COLO668 (cell line): ENCODE data around the gene FERMT2.
"Not testable (repeated sequence)": the region's sequence is repeated elsewhere in the genome, so short reads cannot be mapped to it uniquely, and the experiment has no call there.

Source experiments
- DNase-seq: peaks from one replicate; lab custom pipeline; 2025; ENCODE audit not compliant: unreplicated experiment; lab: John Stamatoyannopoulos, UW

The FERMT2 gene

DNA sequence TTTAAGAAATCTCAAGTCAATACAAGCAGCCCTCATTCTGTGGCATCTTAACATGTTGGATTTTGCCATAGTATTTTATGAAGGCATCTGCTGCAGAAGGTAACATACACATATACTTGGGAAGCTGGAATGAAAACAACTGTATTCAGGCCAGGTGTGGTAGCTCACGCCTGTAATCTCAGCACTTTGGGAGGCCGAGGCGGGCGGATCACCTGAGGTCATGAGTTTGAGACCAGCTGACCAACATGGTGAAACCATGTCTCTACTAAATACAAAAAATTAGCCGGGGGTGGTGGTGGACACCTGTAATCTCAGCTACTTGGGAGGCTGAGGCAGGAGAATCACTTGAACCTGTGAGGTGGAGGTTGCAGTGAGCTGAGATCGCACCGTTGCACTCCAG, 86.0 kb downstream of the FERMT2 start:
- DNase-seq: not testable (repeated sequence)

DNA sequence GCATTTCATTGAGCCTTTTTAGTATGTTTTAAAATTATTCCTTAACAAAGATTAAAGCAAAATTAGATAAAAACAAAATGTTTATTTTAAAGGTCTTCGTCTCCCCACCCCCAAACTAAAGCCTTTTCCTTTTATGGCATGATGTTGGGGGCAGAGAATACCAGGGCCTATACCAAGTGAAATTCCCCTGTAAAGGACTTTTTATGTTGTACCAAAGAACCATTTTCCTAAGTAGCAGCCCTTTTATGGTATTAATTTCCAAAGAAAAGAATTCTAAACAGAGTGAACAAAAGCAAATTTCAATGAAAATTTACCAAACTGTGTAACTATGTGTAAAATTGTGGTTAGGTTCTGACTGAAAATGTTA, 87.5 kb downstream of the FERMT2 start:
- DNase-seq: no peak

DNA sequence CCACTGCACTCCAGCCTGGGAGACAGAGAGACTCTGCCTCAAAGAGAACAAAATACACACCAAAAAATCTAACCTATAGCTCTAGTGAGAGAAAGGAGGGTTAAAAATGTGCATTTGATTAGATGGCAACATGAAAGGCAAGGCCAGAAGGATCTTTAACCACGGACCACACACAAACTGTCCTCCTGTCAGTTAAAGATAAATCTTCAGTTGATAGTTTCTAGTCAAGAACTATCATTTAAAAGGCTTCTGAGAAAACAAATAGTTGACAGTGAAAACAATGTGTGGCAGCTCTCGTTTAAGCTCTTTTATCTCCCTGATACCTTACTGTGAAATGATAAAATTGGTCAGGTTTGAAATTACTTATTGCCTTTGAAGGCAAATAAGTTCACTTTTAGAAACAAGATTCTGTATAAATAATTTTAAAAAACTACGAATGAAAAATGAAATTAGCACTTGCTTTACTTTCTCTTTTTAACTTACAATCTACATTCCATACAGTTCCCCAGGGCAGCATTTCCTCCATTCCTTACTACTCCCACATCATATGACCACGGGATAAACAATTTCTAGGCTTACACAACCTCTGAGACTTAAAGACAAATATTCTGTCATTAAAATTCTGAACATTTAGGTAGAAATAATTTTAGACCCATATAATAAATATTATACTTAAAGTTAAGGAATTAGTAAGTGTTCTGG, 88.1 kb downstream of the FERMT2 start:
- DNase-seq: no peak

DNA sequence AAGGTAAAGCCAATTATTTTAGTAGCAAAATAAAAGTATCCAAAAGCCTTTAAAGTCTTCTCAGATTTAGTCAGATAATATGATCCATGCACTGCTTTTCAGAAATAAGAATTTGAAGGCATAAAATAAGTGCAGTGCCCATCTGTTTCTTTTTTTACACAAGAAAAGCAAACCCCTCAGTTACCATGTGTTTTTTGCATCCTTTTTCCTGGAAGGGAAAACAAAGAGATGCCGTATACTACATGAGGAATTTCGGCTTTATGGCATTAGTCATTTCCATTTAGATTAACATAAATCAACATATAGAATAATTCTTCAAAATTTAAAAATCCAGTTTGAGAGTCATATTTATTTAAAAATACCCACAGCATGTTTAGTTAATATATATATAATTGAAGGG, 89.4 kb downstream of the FERMT2 start:
- no peak for DNase-seq

DNA sequence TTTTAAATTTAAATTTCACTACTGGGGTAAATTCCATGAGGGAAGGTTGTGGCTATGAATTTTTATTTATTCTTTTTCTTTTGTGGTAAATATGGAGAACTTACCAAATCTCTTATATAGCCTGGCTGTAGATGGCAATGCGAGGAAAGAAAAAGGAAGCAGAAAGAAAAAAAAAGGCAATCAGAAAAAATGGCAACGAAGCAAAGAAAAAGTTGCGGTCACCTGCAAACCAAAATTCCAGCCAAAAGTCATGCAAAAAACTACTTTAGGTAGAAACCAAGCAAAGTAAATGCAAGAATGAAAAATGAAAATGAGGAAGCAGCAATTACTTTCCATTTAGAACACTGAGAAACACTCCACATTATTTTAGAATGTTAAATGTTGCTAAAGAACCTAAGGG, 89.9 kb downstream of the FERMT2 start:
- no peak for DNase-seq

DNA sequence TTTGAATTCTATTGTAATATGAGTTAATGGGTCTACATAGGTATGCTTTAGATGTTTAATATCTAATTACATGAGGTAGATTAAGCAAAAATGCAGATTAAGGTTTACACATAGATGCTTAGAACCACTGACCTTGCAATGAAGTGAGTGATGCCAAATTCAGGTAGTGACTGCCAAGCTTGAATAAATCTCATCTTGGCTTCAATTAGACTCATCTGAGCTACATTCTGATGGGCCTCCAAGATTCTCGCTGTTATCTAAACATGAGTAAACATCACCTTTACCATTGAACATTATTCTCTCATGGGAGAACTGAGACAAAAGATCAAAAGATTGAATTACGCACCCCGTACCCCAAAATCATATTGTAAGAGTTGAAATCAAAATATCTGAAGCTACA, 90.6 kb downstream of the FERMT2 start:
- DNase-seq: no peak

DNA sequence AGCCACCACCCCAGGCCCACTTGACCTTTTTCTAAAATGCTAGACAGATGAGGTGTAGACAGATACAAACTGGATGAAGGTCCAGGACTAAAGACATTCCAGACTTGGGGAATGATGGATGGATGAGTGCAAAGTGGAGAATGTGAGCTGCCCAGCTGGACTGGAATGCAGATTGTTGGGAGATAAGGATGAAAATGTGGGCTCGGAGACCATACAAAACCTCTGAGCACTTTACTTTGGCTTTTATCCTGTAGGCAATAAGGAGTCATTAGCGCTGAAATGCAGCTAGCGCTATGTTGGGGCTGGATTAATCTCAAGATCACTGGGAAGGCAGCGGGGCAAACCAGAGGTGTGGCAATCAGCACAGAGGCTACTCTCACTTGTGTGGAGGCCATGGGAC, 94.7 kb downstream of the FERMT2 start:
- DNase-seq: no peak

DNA sequence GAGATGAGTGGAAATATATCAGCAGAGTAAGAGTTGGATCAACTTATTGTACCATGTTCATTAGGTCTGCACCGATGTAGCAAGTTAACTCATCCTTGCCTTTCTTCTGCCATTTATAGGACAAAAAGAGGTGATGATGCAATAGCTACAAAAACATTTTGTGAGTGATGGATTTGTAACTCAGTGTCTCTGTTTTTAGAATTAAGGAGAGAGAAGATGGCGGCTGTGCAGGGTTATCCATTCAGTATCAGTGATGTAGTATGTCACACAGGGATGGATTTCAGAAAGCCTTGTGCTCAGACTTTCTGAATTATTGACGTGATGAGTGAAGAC, 97.4 kb downstream of the FERMT2 start:
- DNase-seq: no peak

DNA sequence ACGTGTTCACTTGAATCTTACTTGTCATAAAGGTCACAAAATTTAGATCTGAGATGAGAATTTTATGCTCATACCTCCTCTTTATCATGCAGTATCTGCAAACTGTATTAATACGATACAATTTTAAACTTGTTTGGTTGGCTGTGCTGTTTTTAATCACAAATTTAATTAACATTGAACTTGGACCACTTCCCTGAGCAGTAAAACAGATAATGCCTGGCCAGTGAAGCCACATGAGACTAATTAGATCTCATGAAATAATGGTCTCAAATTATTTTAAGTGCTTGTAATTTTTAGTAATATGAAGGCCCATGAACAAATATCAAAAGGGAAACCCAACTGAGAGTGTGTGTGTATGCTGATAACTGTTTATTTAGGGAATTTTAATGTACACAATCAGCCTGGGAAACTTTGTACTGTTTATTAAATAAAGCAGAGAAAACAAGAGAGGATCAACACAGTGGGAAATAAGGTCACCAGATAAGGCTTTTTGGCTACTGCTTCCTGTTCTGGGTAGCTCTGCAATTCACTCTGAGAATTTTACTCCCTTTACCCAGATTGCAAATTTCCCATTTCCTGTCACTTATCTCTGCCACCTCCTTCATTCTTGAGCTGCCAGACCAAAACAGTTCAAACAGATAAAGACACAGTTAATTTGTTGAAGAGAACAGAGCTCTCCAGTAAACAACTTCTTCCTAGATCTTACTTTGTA, 97.9 kb downstream of the FERMT2 start:
- DNase-seq: no peak

DNA sequence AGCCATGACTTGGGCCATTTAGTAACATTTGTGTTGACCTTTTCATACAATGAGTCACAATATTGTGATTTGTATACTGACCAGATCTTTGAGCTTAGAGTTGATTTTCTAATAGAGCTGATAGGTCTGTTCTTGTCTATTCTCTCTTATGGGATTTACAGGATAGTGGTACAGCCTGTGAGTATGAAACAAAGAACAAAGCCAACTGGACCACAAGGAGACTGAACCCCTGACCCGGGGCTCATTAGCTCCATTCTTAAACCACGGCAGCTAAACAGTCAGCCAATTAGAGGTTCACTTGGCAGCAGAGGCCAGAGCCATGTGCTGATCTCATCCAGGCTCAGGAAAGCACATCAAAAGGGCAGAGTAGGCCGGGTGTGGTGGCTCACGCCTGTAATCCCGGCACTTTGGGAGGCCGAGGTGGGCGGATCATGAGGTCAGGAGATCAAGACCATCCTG, 100.4 kb downstream of the FERMT2 start:
- no peak for DNase-seq

DNA sequence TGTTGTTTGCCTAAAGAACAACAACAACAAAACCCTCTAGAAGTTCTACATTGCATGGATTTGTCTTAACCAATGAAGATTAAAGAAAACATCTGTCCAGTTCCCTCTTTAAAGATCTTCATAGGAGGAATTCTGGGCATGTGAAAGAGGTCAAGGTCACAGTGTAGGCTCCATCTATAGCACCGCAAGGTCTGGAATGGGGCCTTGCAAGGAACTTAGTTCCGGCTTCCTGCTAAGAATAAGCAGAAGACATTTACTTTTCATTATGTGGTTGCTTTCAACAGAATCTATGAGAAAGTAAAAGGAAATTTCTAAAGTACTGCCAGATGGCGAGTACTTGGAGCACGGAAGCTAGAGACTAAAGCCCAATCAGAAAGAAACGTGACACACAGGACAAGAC, 102.2 kb downstream of the FERMT2 start:
- DNase-seq: no peak

DNA sequence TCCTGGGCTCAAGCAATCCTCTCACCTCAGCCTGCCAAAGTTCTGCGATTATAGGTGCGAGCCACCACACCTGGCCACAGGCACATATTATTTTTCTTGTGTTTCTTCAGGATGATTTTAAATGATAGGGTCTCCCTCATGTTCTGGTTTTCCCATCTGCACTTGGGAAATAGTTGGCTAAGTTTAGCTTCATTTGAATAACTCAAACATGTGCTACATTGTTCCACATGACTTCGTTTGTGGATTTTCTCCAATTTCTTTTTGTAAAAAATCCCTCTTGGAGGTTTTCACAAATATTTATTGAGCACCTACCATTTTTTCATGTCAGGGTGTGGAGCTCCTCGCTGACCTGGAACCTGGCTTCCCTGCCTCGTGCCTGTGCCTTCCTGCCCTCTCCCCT, 104.3 kb downstream of the FERMT2 start:
- DNase-seq: no peak

DNA sequence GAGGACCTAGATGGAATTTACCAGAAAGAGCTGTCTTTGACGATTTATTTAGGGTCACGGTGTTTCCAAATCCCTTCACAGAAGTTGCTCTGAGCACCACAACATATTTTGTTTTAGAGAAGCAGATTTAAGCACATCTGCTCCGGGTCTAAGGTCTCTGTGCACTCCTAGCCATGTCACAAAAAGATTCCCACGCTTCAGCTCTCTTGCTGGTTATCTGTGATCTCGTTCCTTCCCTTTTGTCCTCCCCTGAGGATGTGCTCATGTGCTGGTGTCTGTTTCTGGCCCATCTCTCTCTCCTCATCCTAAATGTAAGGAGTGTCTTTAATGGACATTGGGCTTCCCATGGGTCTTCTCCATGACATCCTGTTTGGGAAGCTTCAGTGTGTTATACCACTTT, 105.8 kb downstream of the FERMT2 start:
- DNase-seq: no peak

DNA sequence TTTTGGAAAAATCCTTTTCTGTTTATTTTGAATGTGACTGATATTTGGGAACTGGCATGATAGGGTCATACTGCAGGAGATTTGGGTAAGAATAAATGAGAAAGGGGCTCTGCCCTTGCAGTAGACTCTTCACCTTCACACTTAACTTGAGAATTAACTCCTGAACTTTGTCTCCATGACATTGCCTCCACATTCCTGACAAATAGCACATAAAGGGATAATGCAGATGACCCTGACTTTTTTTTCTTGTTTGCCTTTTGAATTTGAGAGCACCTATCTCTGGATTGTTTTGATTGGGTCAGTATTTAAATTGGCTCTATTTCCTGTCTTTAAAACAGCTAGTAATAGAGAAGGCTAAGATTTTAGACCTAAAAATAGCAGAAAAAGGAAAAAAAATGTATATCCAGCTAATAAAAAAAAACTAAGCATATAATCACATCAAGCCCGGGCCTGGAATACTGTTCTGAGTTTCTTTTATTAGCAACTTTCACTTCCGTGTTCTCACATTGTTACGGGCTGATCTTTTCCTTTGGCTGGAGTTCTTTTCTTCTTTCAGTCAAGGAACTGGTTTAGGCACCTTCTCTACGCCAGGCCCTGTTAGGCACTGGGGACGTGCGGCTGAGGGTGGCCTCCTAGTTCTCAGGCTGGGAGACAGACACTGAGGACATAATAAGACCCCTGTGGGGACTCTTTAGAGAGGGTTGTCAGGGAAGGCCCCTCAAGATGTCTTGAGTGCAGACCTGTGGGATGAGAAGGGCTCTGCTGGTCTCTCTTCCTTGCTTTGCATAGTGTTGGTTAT, 106.4 kb downstream of the FERMT2 start:
- no peak for DNase-seq

DNA sequence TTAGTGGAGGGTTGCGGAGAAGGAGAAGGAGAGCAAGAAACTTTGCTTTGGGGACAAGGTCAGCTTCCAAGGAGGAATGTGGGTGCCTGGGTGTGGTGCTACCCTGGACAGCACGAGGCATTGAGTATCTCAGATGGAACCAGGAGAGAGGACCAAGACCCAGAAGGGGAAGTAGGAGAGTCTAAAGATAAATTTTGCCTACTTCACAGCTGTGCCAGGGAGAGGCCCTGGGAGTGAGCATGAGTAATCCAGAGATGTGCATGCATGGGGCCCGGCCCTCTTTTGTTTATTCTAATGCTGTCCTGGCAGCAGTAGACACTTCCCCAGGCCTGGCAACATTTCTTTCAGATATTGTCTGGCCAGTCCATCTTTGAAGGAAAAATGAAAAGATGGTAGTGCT, 110.0 kb downstream of the FERMT2 start:
- DNase-seq: no peak

DNA sequence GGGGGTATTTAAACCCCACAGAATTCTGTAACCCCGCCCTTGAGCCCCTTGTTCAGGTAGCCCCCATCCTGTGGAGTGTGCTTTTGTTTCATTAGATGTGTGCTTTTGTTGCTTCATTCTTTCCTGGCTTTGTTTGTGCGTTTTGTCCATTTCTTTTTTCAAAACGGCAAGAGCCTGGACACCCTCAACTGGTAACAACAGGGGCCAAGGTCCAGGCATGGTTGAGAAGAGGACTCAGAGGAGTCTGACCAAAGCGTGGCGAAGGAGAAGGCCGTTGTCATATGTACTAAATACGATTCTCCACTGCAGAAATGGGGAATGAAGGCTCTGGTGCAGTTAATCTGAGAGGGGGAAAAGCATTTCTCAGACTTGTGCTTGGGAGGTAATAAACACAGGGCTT, 113.4 kb downstream of the FERMT2 start:
- no peak for DNase-seq

DNA sequence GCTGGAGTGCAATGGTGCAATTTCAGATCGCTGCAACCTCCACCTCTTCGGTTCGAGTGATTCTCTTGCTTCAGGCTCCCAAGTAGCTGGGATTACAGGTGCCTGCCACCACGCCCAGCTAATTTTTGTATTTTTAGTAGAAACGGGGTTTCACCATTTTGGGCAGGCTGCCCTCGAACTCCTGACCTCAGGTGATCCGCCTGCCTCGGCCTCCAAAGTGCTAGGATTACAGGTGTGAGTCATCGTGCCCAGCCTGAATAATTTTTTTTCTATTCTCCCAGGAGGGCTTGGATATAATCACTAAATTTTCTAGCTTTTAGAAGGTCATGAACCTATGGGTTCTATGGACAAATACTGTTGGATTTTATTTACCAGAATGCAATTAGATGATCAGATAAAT, 114.8 kb downstream of the FERMT2 start:
- no peak for DNase-seq

DNA sequence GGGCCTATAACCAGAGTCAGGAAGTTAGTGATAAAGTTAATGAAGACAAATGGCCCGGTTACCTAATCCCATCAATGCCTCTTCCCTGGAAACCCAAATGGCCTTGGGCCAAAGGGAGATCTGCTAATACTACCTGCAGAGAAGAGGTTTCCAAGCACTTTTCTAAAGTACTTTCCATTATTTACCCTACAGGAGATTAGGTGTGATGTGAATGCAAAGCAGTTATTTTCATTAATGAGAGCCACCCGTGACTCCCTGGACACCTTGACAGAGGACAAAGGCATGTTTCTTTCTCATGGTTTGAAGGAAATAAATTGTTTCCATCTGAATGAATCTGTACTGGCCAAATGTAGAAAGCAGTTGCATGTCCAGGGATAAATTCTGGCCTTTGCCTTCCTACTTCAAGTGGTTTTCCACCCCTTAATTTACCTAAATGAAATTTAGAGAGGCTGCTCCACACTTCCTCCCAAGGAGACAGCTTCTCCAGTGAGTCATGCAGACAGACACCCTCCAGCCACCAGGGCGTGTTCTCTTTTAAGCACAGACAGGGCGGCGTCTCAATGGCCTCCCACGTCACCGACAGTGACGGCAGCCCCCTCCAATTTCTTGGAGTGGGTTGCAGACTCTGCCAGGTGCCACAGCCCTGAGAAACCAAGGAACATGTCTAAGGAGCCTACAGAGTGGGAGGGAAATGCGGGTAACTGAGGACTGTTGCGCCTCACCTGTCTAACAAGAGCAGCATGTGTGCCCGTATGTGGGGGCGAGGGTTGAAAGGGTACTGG, 115.5 kb downstream of the FERMT2 start:
- no peak for DNase-seq

DNA sequence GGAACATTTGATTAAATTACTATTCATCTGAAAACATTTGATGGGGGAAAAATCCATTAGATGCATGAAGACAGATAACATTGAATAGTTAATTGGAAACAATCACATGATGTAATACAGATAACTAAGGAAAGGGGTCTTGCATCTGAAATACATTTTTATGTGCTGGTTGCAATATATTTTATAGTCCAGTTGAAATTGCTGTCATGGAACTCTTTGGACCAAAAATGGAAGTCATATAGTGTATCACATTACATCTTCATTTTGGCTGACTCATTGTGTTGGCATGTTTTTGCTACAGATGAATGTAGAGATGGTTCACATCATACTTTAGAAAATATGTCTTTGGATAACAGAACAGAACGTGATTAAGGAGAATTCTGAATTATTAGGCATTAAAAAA, 116.4 kb downstream of the FERMT2 start:
- DNase-seq: no peak

DNA sequence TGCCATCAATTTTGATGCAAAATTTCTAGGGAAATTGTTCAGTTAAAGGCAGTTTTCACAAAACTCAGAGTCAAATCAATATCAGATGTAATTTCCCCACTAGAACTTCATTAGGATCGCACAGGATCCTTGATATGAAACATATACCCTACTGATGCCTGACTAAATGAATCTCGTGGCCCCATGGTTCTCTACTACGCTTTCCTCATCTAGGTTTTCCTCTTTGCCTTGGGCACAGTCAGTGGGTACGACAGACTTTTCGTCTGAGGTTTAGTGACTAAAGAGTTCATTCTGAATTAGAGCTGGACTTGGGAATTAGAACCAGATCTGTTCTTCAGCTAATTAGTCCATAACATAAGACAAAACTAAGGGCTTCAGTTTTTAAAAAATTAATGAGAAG, 117.0 kb downstream of the FERMT2 start:
- no peak for DNase-seq

DNA sequence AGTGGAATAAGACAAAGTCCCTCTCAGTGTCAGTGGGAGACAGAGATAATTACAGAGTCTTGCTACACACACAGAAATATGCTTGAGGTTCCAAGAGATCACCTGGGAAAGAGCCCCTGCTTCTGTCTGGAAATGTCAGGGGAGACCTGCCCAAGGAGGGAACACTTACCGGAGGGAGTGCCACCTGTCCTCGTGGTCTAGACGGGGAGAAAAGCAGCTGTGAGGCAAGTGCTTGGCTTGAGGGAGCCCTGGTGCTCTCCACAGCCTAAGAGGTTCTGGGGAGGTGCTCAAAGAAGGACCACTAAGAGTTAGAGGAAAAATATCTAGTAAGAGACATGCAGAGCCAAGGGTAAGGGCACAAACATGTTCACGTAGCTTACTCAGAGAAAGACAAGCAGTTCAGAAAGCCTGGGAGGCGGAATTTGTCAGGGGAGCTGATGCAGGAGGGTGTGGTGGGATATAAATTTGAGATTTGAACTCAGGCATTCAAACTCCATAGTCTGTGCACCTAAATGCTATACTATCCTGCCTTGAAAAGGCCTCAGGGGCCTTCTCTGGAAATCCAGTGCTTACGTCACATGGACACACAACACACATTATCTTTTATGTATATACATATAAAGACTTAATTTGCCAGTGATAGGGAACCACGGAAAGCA, 121.2 kb downstream of the FERMT2 start:
- DNase-seq: no peak
